Measurements from ENCODE around the gene CNN2.
A peak's percentile ranks its signal among the peaks of the same experiment; 100 is the strongest.

Gene CNN2

GRCh38 chr19:1041272-1041834 lies 14.9 kb downstream of the CNN2 start:
- in situ Hi-C loops (cut with HindIII; ENCODE audit: low pct_ligation_motif_present, low pct_unique_long_range_greater_than_20kb, low sequenced_read_pairs): no loop called here
- DNase-seq: no peak

- no peak for DNase-seq
- in situ Hi-C loops (cut with HindIII; ENCODE audit: low pct_ligation_motif_present, low pct_unique_long_range_greater_than_20kb, low sequenced_read_pairs): no loop called here
Measured at GRCh38 chr19:1041835-1042685, 15.7 kb downstream of the CNN2 start.

GRCh38 chr19:1042689-1043511 lies 16.5 kb downstream of the CNN2 start:
- no peak for DNase-seq
- in situ Hi-C loops (cut with HindIII; ENCODE audit: low pct_ligation_motif_present, low pct_unique_long_range_greater_than_20kb, low sequenced_read_pairs): no loop called here

GRCh38 chr19:1045247-1045603 lies 18.8 kb downstream of the CNN2 start:
- peak; percentile 55 for DNase-seq
- in situ Hi-C loops (cut with HindIII; ENCODE audit: low pct_ligation_motif_present, low pct_unique_long_range_greater_than_20kb, low sequenced_read_pairs): no loop called here

DNA sequence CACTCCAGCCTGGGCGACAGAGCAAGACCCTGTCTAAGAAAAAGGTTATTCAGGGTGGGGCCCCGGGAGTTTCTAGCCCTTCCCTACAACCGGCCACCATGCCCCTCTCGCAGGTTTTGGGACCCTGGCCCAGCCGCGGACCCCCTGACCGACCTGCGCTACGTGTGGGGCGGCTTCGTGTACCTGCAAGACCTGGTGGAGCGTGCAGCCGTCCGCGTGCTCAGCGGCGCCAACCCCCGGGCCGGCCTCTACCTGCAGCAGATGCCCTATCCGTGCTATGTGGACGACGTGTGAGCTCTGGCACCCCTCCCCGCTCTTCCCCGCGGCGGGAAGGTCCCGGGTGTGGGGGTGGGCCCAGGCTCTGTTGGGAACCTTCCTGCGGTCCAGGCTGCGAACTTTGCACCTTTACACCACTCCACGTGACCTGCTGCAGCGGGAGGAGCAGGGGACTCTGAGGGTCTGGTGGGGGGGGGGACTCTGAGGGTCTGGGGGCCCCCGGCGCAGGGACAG lies 19.8 kb downstream of the CNN2 start:
- no peak for DNase-seq
- in situ Hi-C loops (cut with HindIII; ENCODE audit: low pct_ligation_motif_present, low pct_unique_long_range_greater_than_20kb, low sequenced_read_pairs): no loop called here

GRCh38 chr19:1046836-1047695 lies 20.7 kb downstream of the CNN2 start:
- no peak for DNase-seq
- in situ Hi-C loops (cut with HindIII; ENCODE audit: low pct_ligation_motif_present, low pct_unique_long_range_greater_than_20kb, low sequenced_read_pairs): no loop called here

DNA sequence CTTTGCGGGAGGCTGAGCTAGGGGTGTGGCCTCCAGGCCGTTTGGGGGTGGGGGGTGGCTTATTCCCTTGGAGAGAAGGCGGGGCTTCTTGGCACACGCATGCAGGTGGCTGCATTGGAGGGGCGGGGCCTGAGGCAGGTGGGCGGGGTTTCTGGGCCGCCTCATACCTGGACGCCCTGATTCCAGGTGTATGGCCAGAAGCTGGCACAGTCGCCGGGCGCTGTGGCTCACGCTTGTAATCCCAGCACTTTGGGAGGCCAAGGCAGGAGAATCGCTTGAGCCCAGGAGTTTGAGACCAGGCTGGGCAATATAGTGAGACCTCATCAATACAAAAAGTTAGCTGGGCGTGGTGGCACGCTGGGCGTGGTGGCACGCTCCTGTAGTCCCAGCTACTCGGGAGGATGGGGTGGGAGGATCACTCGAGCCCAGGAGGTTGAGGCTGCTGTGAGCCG lies 21.3 kb downstream of the CNN2 start:
- DNase-seq: no peak
- in situ Hi-C loops (cut with HindIII; ENCODE audit: low pct_ligation_motif_present, low pct_unique_long_range_greater_than_20kb, low sequenced_read_pairs): no loop called here

GRCh38 chr19:1049106-1049505 lies 22.7 kb downstream of the CNN2 start:
- DNase-seq: no peak
- in situ Hi-C loops (cut with HindIII; ENCODE audit: low pct_ligation_motif_present, low pct_unique_long_range_greater_than_20kb, low sequenced_read_pairs): no loop called here

GRCh38 chr19:1049800-1050199 lies 23.4 kb downstream of the CNN2 start:
- in situ Hi-C loops (cut with HindIII; ENCODE audit: low pct_ligation_motif_present, low pct_unique_long_range_greater_than_20kb, low sequenced_read_pairs): no loop called here
- DNase-seq: no peak

DNA sequence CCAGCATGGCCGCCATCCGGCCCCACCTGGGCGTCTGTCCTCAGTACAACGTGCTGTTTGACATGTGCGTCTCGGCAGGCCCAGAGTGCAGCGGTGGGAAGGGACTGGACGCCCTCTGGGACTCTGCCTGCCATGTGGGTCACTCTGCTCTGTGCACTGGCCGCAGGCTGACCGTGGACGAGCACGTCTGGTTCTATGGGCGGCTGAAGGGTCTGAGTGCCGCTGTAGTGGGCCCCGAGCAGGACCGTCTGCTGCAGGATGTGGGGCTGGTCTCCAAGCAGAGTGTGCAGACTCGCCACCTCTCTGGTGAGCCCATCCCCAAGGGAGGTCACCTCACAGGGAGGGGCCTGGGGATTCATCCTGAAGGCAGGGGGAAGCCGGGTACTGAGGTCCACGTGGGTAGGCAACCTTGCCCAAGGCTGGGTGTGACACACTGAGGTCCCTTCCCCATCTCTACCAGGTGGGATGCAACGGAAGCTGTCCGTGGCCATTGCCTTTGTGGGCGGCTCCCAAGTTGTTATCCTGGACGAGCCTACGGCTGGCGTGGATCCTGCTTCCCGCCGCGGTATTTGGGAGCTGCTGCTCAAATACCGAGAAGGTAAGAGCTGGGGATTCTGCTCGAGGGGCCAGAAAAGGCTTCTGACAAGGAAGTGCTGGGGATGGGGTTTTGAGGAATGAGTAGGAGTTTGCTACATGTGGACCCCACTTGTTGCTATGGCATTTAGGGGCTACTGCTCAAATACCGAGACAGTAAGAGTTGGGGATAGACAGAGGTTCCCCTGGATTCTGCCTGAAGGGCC lies 24.8 kb downstream of the CNN2 start:
- no peak for DNase-seq
- in situ Hi-C loops (cut with HindIII; ENCODE audit: low pct_ligation_motif_present, low pct_unique_long_range_greater_than_20kb, low sequenced_read_pairs): no loop called here

- in situ Hi-C loops (cut with HindIII; ENCODE audit: low pct_ligation_motif_present, low pct_unique_long_range_greater_than_20kb, low sequenced_read_pairs): no loop called here
- DNase-seq: no peak
Measured at GRCh38 chr19:1051791-1052190, 25.4 kb downstream of the CNN2 start.

GRCh38 chr19:1052349-1052975 lies 26.1 kb downstream of the CNN2 start:
- in situ Hi-C loops (cut with HindIII; ENCODE audit: low pct_ligation_motif_present, low pct_unique_long_range_greater_than_20kb, low sequenced_read_pairs): no loop called here
- DNase-seq: no peak

- no peak for DNase-seq
- in situ Hi-C loops (cut with HindIII; ENCODE audit: low pct_ligation_motif_present, low pct_unique_long_range_greater_than_20kb, low sequenced_read_pairs): no loop called here
Measured at GRCh38 chr19:1053176-1054101, 27.0 kb downstream of the CNN2 start.

DNA sequence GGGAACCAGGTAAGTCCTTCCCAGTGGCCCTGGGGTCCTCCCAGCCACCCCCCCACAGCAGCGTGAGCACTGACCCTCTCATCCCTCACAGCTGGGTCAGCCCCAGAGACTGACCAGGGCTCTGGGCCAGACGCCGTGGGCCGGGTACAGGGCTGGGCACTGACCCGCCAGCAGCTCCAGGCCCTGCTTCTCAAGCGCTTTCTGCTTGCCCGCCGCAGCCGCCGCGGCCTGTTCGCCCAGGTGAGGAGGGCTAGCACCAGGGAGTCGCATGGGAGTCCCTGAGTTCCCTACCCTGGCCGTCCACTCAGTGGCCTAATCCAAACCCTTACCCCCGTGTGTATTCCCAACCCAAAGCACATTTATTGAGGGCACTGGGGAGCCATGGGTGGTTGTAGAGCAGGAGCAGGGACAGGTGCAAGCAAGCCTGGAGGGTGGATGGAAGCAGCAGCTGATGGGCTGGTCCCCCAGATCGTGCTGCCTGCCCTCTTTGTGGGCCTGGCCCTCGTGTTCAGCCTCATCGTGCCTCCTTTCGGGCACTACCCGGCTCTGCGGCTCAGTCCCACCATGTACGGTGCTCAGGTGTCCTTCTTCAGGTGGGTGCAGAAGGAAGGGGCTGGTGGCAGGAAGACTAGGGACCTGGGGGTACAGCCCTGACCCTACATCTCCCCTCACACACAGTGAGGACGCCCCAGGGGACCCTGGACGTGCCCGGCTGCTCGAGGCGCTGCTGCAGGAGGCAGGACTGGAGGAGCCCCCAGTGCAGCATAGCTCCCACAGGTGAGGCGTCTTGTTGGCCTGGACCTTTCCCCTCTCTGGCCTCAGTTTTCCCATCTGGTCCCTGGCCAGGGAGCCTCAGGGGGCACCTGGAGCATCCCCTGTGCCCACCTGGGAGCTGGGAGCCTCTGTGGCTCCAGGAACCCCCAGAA lies 28.0 kb downstream of the CNN2 start:
- DNase-seq: no peak

DNA sequence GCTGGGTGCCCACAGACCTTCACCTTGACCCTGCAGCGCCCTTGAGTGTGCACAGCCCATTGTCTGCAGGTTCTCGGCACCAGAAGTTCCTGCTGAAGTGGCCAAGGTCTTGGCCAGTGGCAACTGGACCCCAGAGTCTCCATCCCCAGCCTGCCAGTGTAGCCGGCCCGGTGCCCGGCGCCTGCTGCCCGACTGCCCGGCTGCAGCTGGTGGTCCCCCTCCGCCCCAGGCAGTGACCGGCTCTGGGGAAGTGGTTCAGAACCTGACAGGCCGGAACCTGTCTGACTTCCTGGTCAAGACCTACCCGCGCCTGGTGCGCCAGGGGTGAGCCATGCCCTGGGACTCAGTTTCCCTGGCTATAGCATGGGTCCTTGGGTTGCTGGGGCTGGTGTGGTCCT lies 28.6 kb downstream of the CNN2 start:
- DNase-seq: no peak
- in situ Hi-C loops (cut with HindIII; ENCODE audit: low pct_ligation_motif_present, low pct_unique_long_range_greater_than_20kb, low sequenced_read_pairs): no loop called here

More for the DNA sequence above, 28.0 kb downstream of the CNN2 start:
- in situ Hi-C loops (cut with HindIII; ENCODE audit: low pct_ligation_motif_present, low pct_unique_long_range_greater_than_20kb, low sequenced_read_pairs): no loop called here

All from ACHN (cell line).